ENCODE results near the gene LRP1. TPM values are rescaled to one million over a fixed set of nuclear protein-coding genes. Genes with fewer than 3 reads are reported as not detected.
A peak's percentile ranks its signal among the peaks of the same experiment; 100 is the strongest.

Gene LRP1
- total and polyA plus RNA-seq, 3 experiments from 2014 or later, result 0.29 to 2.5 (median 2.3) TPM

GRCh38 chr12:57188090-57188425 lies 59.8 kb downstream of the LRP1 start:
- Mint-ChIP-seq H3K36me3 (no peaks in the 10 kb centered on the region), H3K27me3 (peaks cover 0 to 2% of the 10 kb centered on the region in 2 donors), H3K27ac (no peak overlapping the region), H3K4me3 (no peak overlapping the region), H3K9me3 (no peaks in the 10 kb centered on the region), H3K4me1 (no peaks in the 10 kb centered on the region)
- CTCF ChIA-PET, result interaction anchor here (0.9 to 12.8 kb wide), 4 partner anchors 55 to 119 kb away, joined by 3 to 173 read pairs (median 5); partner anchors contain the start of gene LRP1
- no peaks in the 10 kb centered on the region for H3K4me1 ChIP-seq (ENCODE audit: insufficient read depth, low read length)
- no peaks in the 10 kb centered on the region for H3K9me3 ChIP-seq (ENCODE audit: low read length)
- no peak overlapping the region for H3K4me3 ChIP-seq (ENCODE audit: low read length)
- no peaks in the 10 kb centered on the region for H3K27me3 ChIP-seq (ENCODE audit: insufficient read depth, low read length, poor library complexity, severe bottlenecking)
- H3K36me3 ChIP-seq (ENCODE audit: insufficient read depth, low read length), result no peaks in the 10 kb centered on the region
- no peak for DNase-seq
- POLR2A ChIA-PET, result no interaction called here
- no peak overlapping the region for H3K27ac ChIP-seq (ENCODE audit: low read depth, low read length)

DNA sequence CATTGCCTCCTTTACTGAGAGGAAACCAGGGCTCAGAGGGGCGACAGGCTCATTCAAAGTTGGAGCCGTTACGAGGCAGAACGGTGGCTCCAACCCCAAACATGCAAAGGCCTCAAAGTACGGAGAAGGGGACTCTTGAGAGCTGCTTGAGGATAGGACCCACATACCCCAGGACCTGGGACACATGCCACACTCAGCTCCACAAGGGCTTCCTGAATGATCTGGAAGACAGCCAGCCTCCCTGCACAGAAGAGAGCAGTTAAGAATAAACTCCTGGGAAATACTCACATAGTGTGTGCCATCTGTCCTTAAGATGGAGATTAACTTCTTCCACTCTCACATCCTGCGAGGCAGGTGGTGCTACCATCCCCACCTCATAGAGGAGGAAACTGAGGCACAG lies 61.8 kb downstream of the LRP1 start:
- no peak overlapping the region for H3K4me3 Mint-ChIP-seq
- H3K27me3 ChIP-seq (ENCODE audit: insufficient read depth, low read length, poor library complexity, severe bottlenecking), result no peaks in the 10 kb centered on the region
- no peaks in the 10 kb centered on the region for H3K9me3 Mint-ChIP-seq
- H3K9me3 ChIP-seq (ENCODE audit: low read length), result no peaks in the 10 kb centered on the region
- no peaks in the 10 kb centered on the region for H3K4me1 ChIP-seq (ENCODE audit: insufficient read depth, low read length)
- H3K27ac Mint-ChIP-seq, result peak overlapping the region in 1 of 8 donors; percentile 74
- no peaks in the 10 kb centered on the region for H3K4me1 Mint-ChIP-seq
- H3K36me3 ChIP-seq (ENCODE audit: insufficient read depth, low read length), result no peaks in the 10 kb centered on the region
- CTCF ChIA-PET, result interaction anchor here (0.9 to 12.8 kb wide), 2 partner anchors 50 to 64 kb away, joined by 3 to 173 read pairs; partner anchors contain the start of gene LRP1
- no peaks in the 10 kb centered on the region for H3K36me3 Mint-ChIP-seq
- no peak for DNase-seq
- H3K27ac ChIP-seq (ENCODE audit: low read depth, low read length), result no peak overlapping the region
- POLR2A ChIA-PET, result no interaction called here
- H3K4me3 ChIP-seq (ENCODE audit: low read length), result no peak overlapping the region
- no peaks in the 10 kb centered on the region for H3K27me3 Mint-ChIP-seq

GRCh38 chr12:57190821-57191220 lies 62.5 kb downstream of the LRP1 start:
- no peak for DNase-seq
- Mint-ChIP-seq H3K4me1 (no peaks in the 10 kb centered on the region), H3K27me3 (no peaks in the 10 kb centered on the region), H3K27ac (no peak overlapping the region), H3K9me3 (no peaks in the 10 kb centered on the region), H3K36me3 (no peaks in the 10 kb centered on the region), H3K4me3 (no peak overlapping the region)
- Histone ChIP-seq H3K4me1 (ENCODE audit: insufficient read depth, low read length) (no peaks in the 10 kb centered on the region), H3K4me3 (ENCODE audit: low read length) (no peak overlapping the region), H3K9me3 (ENCODE audit: low read length) (no peaks in the 10 kb centered on the region), H3K27ac (ENCODE audit: low read depth, low read length) (no peak overlapping the region), H3K27me3 (ENCODE audit: insufficient read depth, low read length, poor library complexity, severe bottlenecking) (no peaks in the 10 kb centered on the region), H3K36me3 (ENCODE audit: insufficient read depth, low read length) (no peaks in the 10 kb centered on the region)
- CTCF ChIA-PET, result no interaction called here
- POLR2A ChIA-PET, result no interaction called here

- no peaks in the 10 kb centered on the region for H3K27me3 ChIP-seq (ENCODE audit: insufficient read depth, low read length, poor library complexity, severe bottlenecking)
- Mint-ChIP-seq H3K4me3 (no peak overlapping the region), H3K36me3 (peaks cover 0 to 3% (median 0%) of the 10 kb centered on the region in 3 donors), H3K27ac (no peak overlapping the region), H3K27me3 (no peaks in the 10 kb centered on the region), H3K9me3 (no peaks in the 10 kb centered on the region), H3K4me1 (no peaks in the 10 kb centered on the region)
- ChIA-PET POLR2A (no interaction called here), CTCF (no interaction called here)
- DNase-seq, result no peak
- no peaks in the 10 kb centered on the region for H3K9me3 ChIP-seq (ENCODE audit: low read length)
- no peaks in the 10 kb centered on the region for H3K36me3 ChIP-seq (ENCODE audit: insufficient read depth, low read length)
- no peaks in the 10 kb centered on the region for H3K4me1 ChIP-seq (ENCODE audit: insufficient read depth, low read length)
- no peak overlapping the region for H3K27ac ChIP-seq (ENCODE audit: low read depth, low read length)
- H3K4me3 ChIP-seq (ENCODE audit: low read length), result no peak overlapping the region
These were observed 63.1 kb downstream of the LRP1 start for GRCh38 chr12:57191410-57191809.

DNA sequence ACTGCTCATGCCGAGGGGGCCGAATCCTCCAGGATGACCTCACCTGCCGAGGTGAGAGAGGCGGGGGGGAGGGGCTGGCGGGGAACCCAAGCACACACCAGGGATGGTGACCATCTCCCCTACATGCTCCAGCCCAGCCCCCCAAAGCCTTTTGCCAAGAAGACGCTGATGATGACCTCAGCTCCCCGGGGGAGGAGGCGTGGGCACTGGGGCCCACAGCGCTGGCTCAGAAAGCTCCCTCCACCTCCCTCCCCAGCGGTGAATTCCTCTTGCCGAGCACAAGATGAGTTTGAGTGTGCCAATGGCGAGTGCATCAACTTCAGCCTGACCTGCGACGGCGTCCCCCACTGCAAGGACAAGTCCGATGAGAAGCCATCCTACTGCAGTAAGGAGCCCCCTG lies 64.6 kb downstream of the LRP1 start:
- POLR2A ChIA-PET, result no interaction called here
- CTCF ChIA-PET, result no interaction called here
- no peak overlapping the region for H3K4me3 Mint-ChIP-seq

DNA sequence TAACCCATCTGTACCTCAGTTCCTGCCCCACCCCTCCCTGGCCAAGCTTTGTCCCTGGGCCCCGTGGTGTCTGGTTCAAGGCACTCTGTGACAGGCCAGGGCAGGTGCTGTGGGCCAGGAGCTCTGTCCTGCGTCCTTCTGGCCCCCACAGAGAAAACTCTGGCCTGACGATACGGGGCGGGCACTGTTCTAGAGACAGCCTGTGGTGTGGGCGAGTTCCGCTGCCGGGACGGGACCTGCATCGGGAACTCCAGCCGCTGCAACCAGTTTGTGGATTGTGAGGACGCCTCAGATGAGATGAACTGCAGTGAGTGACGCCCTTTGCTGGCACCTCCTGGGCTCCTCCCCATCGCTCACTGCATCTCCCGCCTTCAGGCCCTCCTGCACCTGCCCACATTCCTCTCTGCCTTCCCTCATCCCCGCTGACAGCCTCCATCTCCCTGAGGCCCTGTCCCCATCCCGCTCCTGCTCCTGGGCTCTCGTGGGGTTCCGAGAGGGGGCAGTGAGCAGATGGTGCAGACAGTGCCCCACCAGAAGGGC lies 65.5 kb downstream of the LRP1 start:
- Mint-ChIP-seq H3K9me3 (no peaks in the 10 kb centered on the region), H3K36me3 (peaks cover 0 to 5% (median 0%) of the 10 kb centered on the region in 3 donors)
- POLR2A ChIA-PET, result no interaction called here

More for the DNA sequence above, 64.6 kb downstream of the LRP1 start:
- no peak for DNase-seq
- Mint-ChIP-seq H3K36me3 (peaks cover 0 to 5% (median 0%) of the 10 kb centered on the region in 3 donors), H3K9me3 (no peaks in the 10 kb centered on the region), H3K4me1 (no peaks in the 10 kb centered on the region), H3K27ac (no peak overlapping the region), H3K27me3 (no peaks in the 10 kb centered on the region)
- no peak overlapping the region for H3K27ac ChIP-seq (ENCODE audit: low read depth, low read length)
- no peaks in the 10 kb centered on the region for H3K4me1 ChIP-seq (ENCODE audit: insufficient read depth, low read length)
- H3K4me3 ChIP-seq (ENCODE audit: low read length), result no peak overlapping the region
- H3K27me3 ChIP-seq (ENCODE audit: insufficient read depth, low read length, poor library complexity, severe bottlenecking), result no peaks in the 10 kb centered on the region
- H3K36me3 ChIP-seq (ENCODE audit: insufficient read depth, low read length), result no peaks in the 10 kb centered on the region
- H3K9me3 ChIP-seq (ENCODE audit: low read length), result no peaks in the 10 kb centered on the region

GRCh38 chr12:57194253-57194652 lies 66.0 kb downstream of the LRP1 start:
- no peaks in the 10 kb centered on the region for H3K36me3 ChIP-seq (ENCODE audit: insufficient read depth, low read length)
- no peak overlapping the region for H3K27ac ChIP-seq (ENCODE audit: low read depth, low read length)
- Mint-ChIP-seq H3K9me3 (no peaks in the 10 kb centered on the region), H3K27ac (no peak overlapping the region), H3K27me3 (no peaks in the 10 kb centered on the region), H3K4me1 (no peaks in the 10 kb centered on the region), H3K36me3 (peaks cover 0 to 5% (median 0%) of the 10 kb centered on the region in 3 donors), H3K4me3 (no peak overlapping the region)
- H3K4me1 ChIP-seq (ENCODE audit: insufficient read depth, low read length), result no peaks in the 10 kb centered on the region
- DNase-seq, result no peak
- POLR2A ChIA-PET, result no interaction called here
- no peak overlapping the region for H3K4me3 ChIP-seq (ENCODE audit: low read length)
- no peaks in the 10 kb centered on the region for H3K27me3 ChIP-seq (ENCODE audit: insufficient read depth, low read length, poor library complexity, severe bottlenecking)
- CTCF ChIA-PET, result interaction anchor here (1.0 kb wide), 1 partner anchor 20 kb away, joined by 3 read pairs; no protein-coding TSS in a partner anchor
- H3K9me3 ChIP-seq (ENCODE audit: low read length), result no peaks in the 10 kb centered on the region

More for the DNA sequence above, 65.5 kb downstream of the LRP1 start:
- no peak overlapping the region for H3K4me3 ChIP-seq (ENCODE audit: low read length)
- no peaks in the 10 kb centered on the region for H3K9me3 ChIP-seq (ENCODE audit: low read length)
- no peak overlapping the region for H3K27ac Mint-ChIP-seq
- no peak overlapping the region for H3K4me3 Mint-ChIP-seq
- no peak overlapping the region for H3K27ac ChIP-seq (ENCODE audit: low read depth, low read length)
- H3K36me3 ChIP-seq (ENCODE audit: insufficient read depth, low read length), result no peaks in the 10 kb centered on the region
- H3K4me1 Mint-ChIP-seq, result no peaks in the 10 kb centered on the region
- H3K27me3 ChIP-seq (ENCODE audit: insufficient read depth, low read length, poor library complexity, severe bottlenecking), result no peaks in the 10 kb centered on the region
- H3K27me3 Mint-ChIP-seq, result no peaks in the 10 kb centered on the region
- DNase-seq, result no peak
- H3K4me1 ChIP-seq (ENCODE audit: insufficient read depth, low read length), result no peaks in the 10 kb centered on the region
- CTCF ChIA-PET, result interaction anchor here (1.0 kb wide), 1 partner anchor 20 kb away, joined by 3 read pairs; no protein-coding TSS in a partner anchor

DNA sequence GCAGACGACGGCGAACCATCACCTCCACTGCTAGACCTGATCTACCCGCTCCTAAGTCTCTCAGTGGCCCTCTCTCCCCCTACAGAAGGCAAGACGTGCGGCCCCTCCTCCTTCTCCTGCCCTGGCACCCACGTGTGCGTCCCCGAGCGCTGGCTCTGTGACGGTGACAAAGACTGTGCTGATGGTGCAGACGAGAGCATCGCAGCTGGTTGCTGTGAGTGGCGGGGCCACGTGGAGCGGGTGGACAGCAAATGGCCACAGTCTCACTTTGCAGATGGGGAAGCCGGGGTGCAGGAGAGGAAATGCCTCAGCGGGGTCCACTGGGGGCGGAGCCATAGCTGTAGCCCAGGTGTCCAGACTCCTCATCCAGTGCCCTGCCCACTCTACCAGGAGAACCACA lies 66.9 kb downstream of the LRP1 start:
- no peak for DNase-seq
- Histone ChIP-seq H3K27me3 (ENCODE audit: insufficient read depth, low read length, poor library complexity, severe bottlenecking) (no peaks in the 10 kb centered on the region), H3K9me3 (ENCODE audit: low read length) (no peaks in the 10 kb centered on the region), H3K4me1 (ENCODE audit: insufficient read depth, low read length) (no peaks in the 10 kb centered on the region), H3K27ac (ENCODE audit: low read depth, low read length) (no peak overlapping the region), H3K4me3 (ENCODE audit: low read length) (no peak overlapping the region), H3K36me3 (ENCODE audit: insufficient read depth, low read length) (no peaks in the 10 kb centered on the region)
- no peak overlapping the region for H3K27ac Mint-ChIP-seq
- no peaks in the 10 kb centered on the region for H3K27me3 Mint-ChIP-seq
- H3K4me3 Mint-ChIP-seq, result no peak overlapping the region
- H3K4me1 Mint-ChIP-seq, result no peaks in the 10 kb centered on the region
- H3K9me3 Mint-ChIP-seq, result no peaks in the 10 kb centered on the region
- ChIA-PET CTCF (no interaction called here), POLR2A (no interaction called here)
- H3K36me3 Mint-ChIP-seq, result peaks cover 0 to 5% (median 0%) of the 10 kb centered on the region in 3 donors

Measured in CD8-positive, alpha-beta memory T cell (primary cell).